ENCODE results near the gene DLG1.
A peak's percentile ranks its signal among the peaks of the same experiment; 100 is the strongest.

The DLG1 gene

GRCh38 chr3:197283045-197283444, 15.4 kb downstream of the DLG1 start:
- Histone ChIP-seq H4K91ac (ENCODE audit: low read length) (no peak overlapping the region), H2BK5ac (ENCODE audit: low read depth, low read length, poor library complexity, severe bottlenecking) (no peak overlapping the region), H3K9ac (ENCODE audit: low read length) (no peak overlapping the region), H3K4me1 (ENCODE audit: control insufficient read depth, insufficient read depth, low read depth, low read length) (peaks cover 3% of the 10 kb centered on the region), H2BK12ac (ENCODE audit: low read length in 2 of 2) (no peak overlapping the region), H3K14ac (ENCODE audit: low read length in 2 of 2) (no peak overlapping the region), H3K36me3 (ENCODE audit: control insufficient read depth in 1 of 2, insufficient read depth in 2 of 2, low read depth in 1 of 2, low read length in 2 of 2) (peaks cover 19 to 60% of the 10 kb centered on the region in 2 experiments), H3K27ac (ENCODE audit: low read length, poor library complexity, severe bottlenecking) (peak overlapping the region; percentile 2), H3K27me3 (ENCODE audit: control insufficient read depth in 1 of 2, insufficient read depth in 1 of 2, low read length in 2 of 2) (no peaks in the 10 kb centered on the region), H2BK15ac (ENCODE audit: low read depth, poor library complexity, severe bottlenecking) (no peak overlapping the region), H3K4ac (ENCODE audit: low read depth in 1 of 2, low read length in 2 of 2) (no peak overlapping the region), H2AFZ (ENCODE audit: low read depth, low read length) (no peak overlapping the region), H3K9me3 (ENCODE audit: control insufficient read depth, low read length) (no peaks in the 10 kb centered on the region), H3K4me2 (ENCODE audit: low read length, poor library complexity, severe bottlenecking) (no peak overlapping the region), H3K4me3 (ENCODE audit: insufficient read depth in 1 of 2, low read depth in 1 of 2, low read length in 2 of 2) (no peak overlapping the region), H2AK5ac (ENCODE audit: low read length, severe bottlenecking) (no peak overlapping the region), H3K23ac (ENCODE audit: low read length in 2 of 2) (no peak overlapping the region), H2BK120ac (ENCODE audit: low read depth, low read length) (no peak overlapping the region), H3K18ac (ENCODE audit: low read depth in 1 of 2, low read length in 2 of 2) (no peak overlapping the region), H3K79me1 (replicated peaks; ENCODE audit: low read length, poor library complexity, severe bottlenecking) (no peaks in the 10 kb centered on the region), H4K8ac (ENCODE audit: low read length) (no peak overlapping the region)
- WGBS: 33% methylated on average over 1 of the region's 2 CpGs
- no peak for DNase-seq

- H2BK120ac ChIP-seq (ENCODE audit: low read depth, low read length): no peak overlapping the region
- H3K14ac ChIP-seq (ENCODE audit: low read length in 2 of 2): no peak overlapping the region
- H3K79me1 ChIP-seq (replicated peaks; ENCODE audit: low read length, poor library complexity, severe bottlenecking): no peaks in the 10 kb centered on the region
- DNase-seq: no peak
- no peak overlapping the region for H2BK12ac ChIP-seq (ENCODE audit: low read length in 2 of 2)
- no peak overlapping the region for H2AK5ac ChIP-seq (ENCODE audit: low read length, severe bottlenecking)
- H2BK5ac ChIP-seq (ENCODE audit: low read depth, low read length, poor library complexity, severe bottlenecking): no peak overlapping the region
- no peak overlapping the region for H3K18ac ChIP-seq (ENCODE audit: low read depth in 1 of 2, low read length in 2 of 2)
- no peak overlapping the region for H3K4me3 ChIP-seq (ENCODE audit: insufficient read depth in 1 of 2, low read depth in 1 of 2, low read length in 2 of 2)
- no peaks in the 10 kb centered on the region for H3K9me3 ChIP-seq (ENCODE audit: control insufficient read depth, low read length)
- H3K27me3 ChIP-seq (ENCODE audit: control insufficient read depth in 1 of 2, insufficient read depth in 1 of 2, low read length in 2 of 2): no peaks in the 10 kb centered on the region
- no peak overlapping the region for H3K9ac ChIP-seq (ENCODE audit: low read length)
- H3K4me1 ChIP-seq (ENCODE audit: control insufficient read depth, insufficient read depth, low read depth, low read length): peaks cover 8% of the 10 kb centered on the region
- no peak overlapping the region for H2BK15ac ChIP-seq (ENCODE audit: low read depth, poor library complexity, severe bottlenecking)
- H3K4ac ChIP-seq (ENCODE audit: low read depth in 1 of 2, low read length in 2 of 2): no peak overlapping the region
- no peak overlapping the region for H4K8ac ChIP-seq (ENCODE audit: low read length)
- no peak overlapping the region for H3K23ac ChIP-seq (ENCODE audit: low read length in 2 of 2)
- no peak overlapping the region for H2AFZ ChIP-seq (ENCODE audit: low read depth, low read length)
- no peak overlapping the region for H4K91ac ChIP-seq (ENCODE audit: low read length)
- no peak overlapping the region for H3K4me2 ChIP-seq (ENCODE audit: low read length, poor library complexity, severe bottlenecking)
- 100% methylated on average over 1 of the region's 1 CpG for WGBS
- H3K27ac ChIP-seq (ENCODE audit: low read length, poor library complexity, severe bottlenecking): no peak overlapping the region
- peaks cover 21 to 57% of the 10 kb centered on the region in 2 experiments for H3K36me3 ChIP-seq (ENCODE audit: control insufficient read depth in 1 of 2, insufficient read depth in 2 of 2, low read depth in 1 of 2, low read length in 2 of 2)
These were observed 16.6 kb downstream of the DLG1 start for GRCh38 chr3:197281849-197282248.

GRCh38 chr3:197280156-197280555, 18.3 kb downstream of the DLG1 start:
- no peak overlapping the region for H3K4ac ChIP-seq (ENCODE audit: low read depth in 1 of 2, low read length in 2 of 2)
- no peaks in the 10 kb centered on the region for H3K79me1 ChIP-seq (replicated peaks; ENCODE audit: low read length, poor library complexity, severe bottlenecking)
- no peak overlapping the region for H3K4me3 ChIP-seq (ENCODE audit: insufficient read depth in 1 of 2, low read depth in 1 of 2, low read length in 2 of 2)
- peaks cover 8% of the 10 kb centered on the region for H3K4me1 ChIP-seq (ENCODE audit: control insufficient read depth, insufficient read depth, low read depth, low read length)
- no peak overlapping the region for H3K27ac ChIP-seq (ENCODE audit: low read length, poor library complexity, severe bottlenecking)
- H3K14ac ChIP-seq (ENCODE audit: low read length in 2 of 2): no peak overlapping the region
- no peak overlapping the region for H3K9ac ChIP-seq (ENCODE audit: low read length)
- no peaks in the 10 kb centered on the region for H3K9me3 ChIP-seq (ENCODE audit: control insufficient read depth, low read length)
- H2AFZ ChIP-seq (ENCODE audit: low read depth, low read length): no peak overlapping the region
- H3K36me3 ChIP-seq (ENCODE audit: control insufficient read depth in 1 of 2, insufficient read depth in 2 of 2, low read depth in 1 of 2, low read length in 2 of 2): peaks cover 14 to 53% of the 10 kb centered on the region in 2 experiments
- H3K27me3 ChIP-seq (ENCODE audit: control insufficient read depth in 1 of 2, insufficient read depth in 1 of 2, low read length in 2 of 2): no peaks in the 10 kb centered on the region
- no peak overlapping the region for H2AK5ac ChIP-seq (ENCODE audit: low read length, severe bottlenecking)
- no peak overlapping the region for H3K23ac ChIP-seq (ENCODE audit: low read length in 2 of 2)
- H4K91ac ChIP-seq (ENCODE audit: low read length): no peak overlapping the region
- no peak for DNase-seq
- no peak overlapping the region for H2BK5ac ChIP-seq (ENCODE audit: low read depth, low read length, poor library complexity, severe bottlenecking)
- H2BK120ac ChIP-seq (ENCODE audit: low read depth, low read length): no peak overlapping the region
- no peak overlapping the region for H4K8ac ChIP-seq (ENCODE audit: low read length)
- H3K4me2 ChIP-seq (ENCODE audit: low read length, poor library complexity, severe bottlenecking): no peak overlapping the region
- H2BK12ac ChIP-seq (ENCODE audit: low read length in 2 of 2): no peak overlapping the region
- H2BK15ac ChIP-seq (ENCODE audit: low read depth, poor library complexity, severe bottlenecking): no peak overlapping the region
- no peak overlapping the region for H3K18ac ChIP-seq (ENCODE audit: low read depth in 1 of 2, low read length in 2 of 2)

GRCh38 chr3:197278933-197279332, 19.5 kb downstream of the DLG1 start:
- H3K9me3 ChIP-seq (ENCODE audit: control insufficient read depth, low read length): no peaks in the 10 kb centered on the region
- no peak overlapping the region for H2AFZ ChIP-seq (ENCODE audit: low read depth, low read length)
- peaks cover 17 to 57% of the 10 kb centered on the region in 2 experiments for H3K36me3 ChIP-seq (ENCODE audit: control insufficient read depth in 1 of 2, insufficient read depth in 2 of 2, low read depth in 1 of 2, low read length in 2 of 2)
- no peak overlapping the region for H2BK15ac ChIP-seq (ENCODE audit: low read depth, poor library complexity, severe bottlenecking)
- no peak overlapping the region for H2AK5ac ChIP-seq (ENCODE audit: low read length, severe bottlenecking)
- H3K23ac ChIP-seq (ENCODE audit: low read length in 2 of 2): no peak overlapping the region
- H2BK120ac ChIP-seq (ENCODE audit: low read depth, low read length): no peak overlapping the region
- H3K4me2 ChIP-seq (ENCODE audit: low read length, poor library complexity, severe bottlenecking): no peak overlapping the region
- no peaks in the 10 kb centered on the region for H3K27me3 ChIP-seq (ENCODE audit: control insufficient read depth in 1 of 2, insufficient read depth in 1 of 2, low read length in 2 of 2)
- H3K27ac ChIP-seq (ENCODE audit: low read length, poor library complexity, severe bottlenecking): no peak overlapping the region
- H3K4ac ChIP-seq (ENCODE audit: low read depth in 1 of 2, low read length in 2 of 2): no peak overlapping the region
- no peak overlapping the region for H2BK12ac ChIP-seq (ENCODE audit: low read length in 2 of 2)
- H3K18ac ChIP-seq (ENCODE audit: low read depth in 1 of 2, low read length in 2 of 2): no peak overlapping the region
- H4K91ac ChIP-seq (ENCODE audit: low read length): no peak overlapping the region
- H3K4me3 ChIP-seq (ENCODE audit: insufficient read depth in 1 of 2, low read depth in 1 of 2, low read length in 2 of 2): no peak overlapping the region
- H2BK5ac ChIP-seq (ENCODE audit: low read depth, low read length, poor library complexity, severe bottlenecking): no peak overlapping the region
- H3K79me1 ChIP-seq (replicated peaks; ENCODE audit: low read length, poor library complexity, severe bottlenecking): no peaks in the 10 kb centered on the region
- DNase-seq: no peak
- H4K8ac ChIP-seq (ENCODE audit: low read length): no peak overlapping the region
- H3K14ac ChIP-seq (ENCODE audit: low read length in 2 of 2): no peak overlapping the region
- H3K4me1 ChIP-seq (ENCODE audit: control insufficient read depth, insufficient read depth, low read depth, low read length): peaks cover 8% of the 10 kb centered on the region
- no peak overlapping the region for H3K9ac ChIP-seq (ENCODE audit: low read length)
